HG03103 (cell line): ENCODE data around the gene NDUFS5.
"Not testable (repeated sequence)": the region's sequence is repeated elsewhere in the genome, so short reads cannot be mapped to it uniquely, and the experiment has no call there.

Experiments
- ATAC-seq: cut with Tn5 transposase; IDR thresholded peaks from one replicate; pipeline ENCODE4 v1.9.1; 2021; ENCODE audit warnings: low read depth; ENCODE audit not compliant: unreplicated experiment

Gene NDUFS5

GRCh38 chr1:39026051-39026865, at the start of gene NDUFS5:
TSS of gene NDUFS5 (plus strand) at chr1:39026350. CDS start at chr1:39028725, 2,375 bp downstream.
- ATAC-seq, result peak; percentile 76

GRCh38 chr1:38977399-38978244, 48.5 kb upstream of the NDUFS5 start:
- not testable (repeated sequence) for ATAC-seq

GRCh38 chr1:38978245-38978542, 48.0 kb upstream of the NDUFS5 start:
- not testable (repeated sequence) for ATAC-seq

- ATAC-seq, result not testable (repeated sequence)
These were observed 46.8 kb upstream of the NDUFS5 start for GRCh38 chr1:38979380-38979779.

GRCh38 chr1:38989979-38990378, 36.2 kb upstream of the NDUFS5 start:
- ATAC-seq, result no peak

- no peak for ATAC-seq
These were observed 35.8 kb upstream of the NDUFS5 start for GRCh38 chr1:38990386-38990737.

- ATAC-seq, result peak; percentile 79
These were observed 35.2 kb upstream of the NDUFS5 start, which contains the start of gene AKIRIN1 for GRCh38 chr1:38990738-38991637. TSS of gene AKIRIN1 (plus strand) at chr1:38991276. CDS start at chr1:38991381, 105 bp downstream.

- no peak for ATAC-seq
These were observed 34.3 kb upstream of the NDUFS5 start for GRCh38 chr1:38991638-38992411.

- no peak for ATAC-seq
These were observed 33.6 kb upstream of the NDUFS5 start for GRCh38 chr1:38992412-38993111.

- ATAC-seq, result no peak
These were observed 32.0 kb upstream of the NDUFS5 start for GRCh38 chr1:38994196-38994595.

GRCh38 chr1:38997034-38997900, 28.9 kb upstream of the NDUFS5 start:
- no peak for ATAC-seq

GRCh38 chr1:38997901-38998190, 28.3 kb upstream of the NDUFS5 start:
- ATAC-seq, result no peak

GRCh38 chr1:39001516-39002421, 24.4 kb upstream of the NDUFS5 start:
- no peak for ATAC-seq

GRCh38 chr1:39003281-39003680, 22.9 kb upstream of the NDUFS5 start:
- ATAC-seq, result no peak

- ATAC-seq, result no peak
These were observed 22.4 kb upstream of the NDUFS5 start for GRCh38 chr1:39003794-39004193.

GRCh38 chr1:39006287-39006686, 19.9 kb upstream of the NDUFS5 start:
- no peak for ATAC-seq
